Astrocyte (in vitro differentiated cells and primary cell): Measurements from ENCODE around the gene VSTM2B.

Experiments used
- CTCF ChIP-seq: IDR thresholded peaks from 2 replicates; pipeline ENCODE4 v1.5.1; 2011; ENCODE audit warnings: low read depth, mild to moderate bottlenecking, inconsistent platforms, low read length, moderate library complexity; ENCODE audit not compliant: insufficient read depth
- EZH2 ChIP-seq: IDR thresholded peaks from 2 replicates; pipeline ENCODE4 v1.6.1; 2012; ENCODE audit warnings: mild to moderate bottlenecking, low read length, inconsistent platforms; ENCODE audit not compliant: insufficient read depth

DNA sequence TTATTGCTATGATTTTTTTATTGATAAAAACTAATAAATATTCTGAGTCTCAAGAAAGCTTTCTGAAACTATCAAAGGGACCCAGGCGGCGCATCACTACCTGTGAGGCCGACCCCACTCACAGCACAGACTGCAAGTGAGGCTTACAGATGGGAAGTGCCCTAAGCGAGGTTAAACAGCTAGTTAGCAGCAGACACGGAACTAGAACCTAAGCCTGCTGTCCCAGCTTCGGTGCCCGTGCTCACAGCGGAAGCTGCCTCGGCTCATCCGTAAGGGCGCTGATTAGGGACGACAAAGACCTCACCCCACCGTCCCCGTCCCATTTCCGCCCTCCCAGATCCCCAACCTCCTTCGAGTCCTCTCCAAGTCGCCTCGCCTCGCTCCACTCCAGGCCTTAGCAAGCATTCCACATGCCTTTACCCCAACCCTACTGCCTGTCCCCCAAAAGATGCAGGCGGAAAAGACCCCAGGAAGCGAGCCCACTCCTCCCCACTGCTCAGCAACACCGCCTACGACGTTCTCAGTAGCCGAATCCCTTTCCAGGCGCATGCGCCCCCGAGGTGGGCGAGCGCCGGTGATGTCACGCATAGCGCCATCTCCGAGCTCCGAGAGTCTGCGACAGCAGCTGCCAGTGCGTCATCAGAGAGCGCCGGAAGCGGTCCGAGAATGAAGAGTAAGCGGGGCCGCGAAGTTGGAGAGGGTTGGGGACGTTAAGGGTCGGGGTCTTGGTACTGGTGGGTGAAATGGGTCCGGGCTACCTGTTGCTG is 80.0 kb downstream of the VSTM2B start, which contains the start of gene POP4:
- TF ChIP-seq CTCF (no peak), EZH2 (no peak)
